HT-29 (cell line): ENCODE measurements around the gene ANGPTL3. TPM values are rescaled to one million over a fixed set of nuclear protein-coding genes. Genes with fewer than 3 reads are reported as not detected.
"Not testable (repeated sequence)": the region's sequence is repeated elsewhere in the genome, so short reads cannot be mapped to it uniquely, and the experiment has no call there.

ENCODE experiments used
- DNase-seq: peaks from one replicate; pipeline ENCODE4 v3.0.0-alpha.2; 2015; ENCODE audit warnings: low spot score
- total RNA-seq: library from RNA; depleted of rRNA; stranded (reverse); fragments of >200 nt; shearing (Covaris generic); gene quantifications from 2 replicates; pipeline ENCODE4 v1.2.3, GENCODE V29; 2014; rRNA removed

Gene ANGPTL3, protein sequence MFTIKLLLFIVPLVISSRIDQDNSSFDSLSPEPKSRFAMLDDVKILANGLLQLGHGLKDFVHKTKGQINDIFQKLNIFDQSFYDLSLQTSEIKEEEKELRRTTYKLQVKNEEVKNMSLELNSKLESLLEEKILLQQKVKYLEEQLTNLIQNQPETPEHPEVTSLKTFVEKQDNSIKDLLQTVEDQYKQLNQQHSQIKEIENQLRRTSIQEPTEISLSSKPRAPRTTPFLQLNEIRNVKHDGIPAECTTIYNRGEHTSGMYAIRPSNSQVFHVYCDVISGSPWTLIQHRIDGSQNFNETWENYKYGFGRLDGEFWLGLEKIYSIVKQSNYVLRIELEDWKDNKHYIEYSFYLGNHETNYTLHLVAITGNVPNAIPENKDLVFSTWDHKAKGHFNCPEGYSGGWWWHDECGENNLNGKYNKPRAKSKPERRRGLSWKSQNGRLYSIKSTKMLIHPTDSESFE
- not detected in 2 replicates for total RNA-seq

DNA sequence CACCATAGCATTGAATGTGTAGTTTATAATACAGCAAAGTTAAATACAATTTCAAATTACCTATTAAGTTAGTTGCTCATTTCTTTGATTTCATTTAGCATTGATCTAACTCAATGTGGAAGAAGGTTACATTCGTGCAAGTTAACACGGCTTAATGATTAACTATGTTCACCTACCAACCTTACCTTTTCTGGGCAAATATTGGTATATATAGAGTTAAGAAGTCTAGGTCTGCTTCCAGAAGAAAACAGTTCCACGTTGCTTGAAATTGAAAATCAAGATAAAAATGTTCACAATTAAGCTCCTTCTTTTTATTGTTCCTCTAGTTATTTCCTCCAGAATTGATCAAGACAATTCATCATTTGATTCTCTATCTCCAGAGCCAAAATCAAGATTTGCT, at the start of gene ANGPTL3:
TSS of gene ANGPTL3 (plus strand) at position 240 of the 400 bp plus-strand sequence. CDS start at position 287, 47 bp downstream.
- DNase-seq: no peak

DNA sequence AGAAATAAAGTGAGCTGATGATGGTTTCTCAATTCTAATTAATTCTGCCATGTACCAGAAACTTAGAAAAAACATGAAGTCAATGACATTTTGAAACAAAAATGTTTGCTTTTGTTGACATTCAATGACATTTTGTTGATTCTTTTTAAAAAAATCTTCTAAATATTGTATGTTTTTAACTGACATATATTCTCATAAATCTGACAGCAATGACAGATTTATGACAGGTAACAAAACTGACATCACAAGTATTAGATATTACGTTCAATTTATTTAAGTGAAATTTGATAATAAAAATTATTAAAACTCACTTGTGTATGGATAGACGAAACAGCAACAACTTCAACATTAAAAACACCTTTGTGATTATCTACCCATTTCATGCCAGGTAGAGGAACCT, 36.0 kb upstream of the ANGPTL3 start:
- no peak for DNase-seq

DNA sequence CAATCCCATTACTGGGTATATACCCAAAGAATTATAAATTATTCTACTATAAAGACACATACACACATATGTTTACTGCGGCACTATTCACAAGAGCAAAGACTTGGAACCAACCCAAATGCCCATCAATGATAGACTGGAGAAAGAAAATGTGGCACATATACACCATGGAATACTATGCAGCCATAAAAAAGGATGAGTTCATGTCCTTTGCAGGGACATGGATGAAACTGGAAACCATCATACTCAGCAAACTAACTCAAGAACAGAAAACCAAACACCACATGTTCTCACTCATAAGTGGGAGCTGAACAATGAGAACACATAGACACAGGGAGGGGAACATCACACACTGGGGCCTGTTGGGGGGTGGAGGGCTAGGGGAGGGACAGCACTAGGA, 30.1 kb upstream of the ANGPTL3 start:
- DNase-seq: not testable (repeated sequence)

DNA sequence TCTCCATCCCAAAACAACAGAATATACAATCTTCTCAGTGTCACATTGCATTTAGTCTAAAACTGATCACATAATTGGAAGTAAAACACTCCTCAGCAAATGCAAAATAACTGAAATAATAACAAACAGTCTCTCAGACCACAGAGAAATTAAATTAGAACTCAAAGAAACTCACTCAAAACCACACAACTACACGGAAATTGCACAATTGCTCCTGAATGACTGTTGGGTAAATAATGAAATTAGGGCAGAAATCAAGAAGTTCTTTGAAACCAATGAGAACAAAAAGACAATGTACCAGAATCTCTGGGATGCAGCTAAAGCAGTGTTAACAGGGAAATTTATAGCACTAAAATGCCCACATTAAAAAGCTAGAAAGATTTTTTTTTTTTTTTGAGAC, 29.4 kb upstream of the ANGPTL3 start:
- DNase-seq: not testable (repeated sequence)

DNA sequence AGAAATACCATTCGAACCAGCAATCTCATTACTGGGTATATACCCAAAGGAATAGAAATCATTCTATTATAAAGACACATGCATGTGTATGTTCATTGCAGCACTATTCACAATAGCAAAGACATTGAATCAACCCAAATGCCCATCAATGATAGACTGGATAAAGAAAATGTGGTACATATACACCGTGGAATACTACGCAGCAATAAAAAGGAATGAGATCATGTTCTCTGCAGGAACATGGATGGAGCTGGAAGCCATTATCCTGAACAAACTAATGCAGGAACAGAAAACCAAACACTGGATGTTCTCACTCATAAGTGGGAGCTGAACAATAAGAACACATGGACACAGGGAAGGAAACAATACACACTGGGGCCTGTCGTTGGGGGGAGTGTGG, 25.8 kb upstream of the ANGPTL3 start:
- not testable (repeated sequence) for DNase-seq

DNA sequence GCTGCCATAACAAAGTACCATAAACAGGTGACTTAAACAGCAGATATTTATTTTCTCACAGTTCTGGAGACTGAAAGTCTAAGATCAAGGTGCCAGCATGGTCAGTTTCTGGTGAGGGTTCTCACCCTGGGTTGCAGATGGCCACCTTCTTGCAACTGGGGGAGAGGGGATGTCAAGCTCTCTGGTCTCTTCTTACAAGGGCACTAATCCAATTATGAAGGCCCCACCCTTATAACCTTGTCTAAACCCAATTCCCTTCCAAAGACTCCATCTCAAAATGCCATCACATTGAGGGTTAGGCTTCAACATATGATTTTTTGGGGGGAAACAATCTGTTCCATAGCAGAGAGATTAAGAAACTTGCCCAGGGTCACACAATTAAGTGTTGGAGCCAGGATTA, 24.8 kb upstream of the ANGPTL3 start:
- no peak for DNase-seq

DNA sequence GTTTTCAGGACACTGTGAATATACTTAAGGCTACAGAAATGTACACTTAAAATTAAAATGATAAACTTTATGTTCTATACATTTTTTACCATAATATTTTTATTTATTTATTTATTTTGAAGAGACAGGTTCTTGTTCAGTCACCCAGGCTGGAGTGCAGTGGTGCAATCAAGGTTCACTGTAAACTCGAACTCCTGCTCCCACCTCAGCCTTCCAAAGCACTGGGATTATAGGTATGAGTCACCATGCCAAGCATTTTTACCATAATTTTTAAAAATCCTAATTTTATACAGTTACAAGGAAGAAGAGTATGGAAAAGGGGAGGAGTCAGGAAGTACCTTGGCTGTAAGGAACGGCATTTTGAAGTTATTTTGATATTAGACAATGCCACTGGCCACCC, 23.6 kb upstream of the ANGPTL3 start:
- no peak for DNase-seq

DNA sequence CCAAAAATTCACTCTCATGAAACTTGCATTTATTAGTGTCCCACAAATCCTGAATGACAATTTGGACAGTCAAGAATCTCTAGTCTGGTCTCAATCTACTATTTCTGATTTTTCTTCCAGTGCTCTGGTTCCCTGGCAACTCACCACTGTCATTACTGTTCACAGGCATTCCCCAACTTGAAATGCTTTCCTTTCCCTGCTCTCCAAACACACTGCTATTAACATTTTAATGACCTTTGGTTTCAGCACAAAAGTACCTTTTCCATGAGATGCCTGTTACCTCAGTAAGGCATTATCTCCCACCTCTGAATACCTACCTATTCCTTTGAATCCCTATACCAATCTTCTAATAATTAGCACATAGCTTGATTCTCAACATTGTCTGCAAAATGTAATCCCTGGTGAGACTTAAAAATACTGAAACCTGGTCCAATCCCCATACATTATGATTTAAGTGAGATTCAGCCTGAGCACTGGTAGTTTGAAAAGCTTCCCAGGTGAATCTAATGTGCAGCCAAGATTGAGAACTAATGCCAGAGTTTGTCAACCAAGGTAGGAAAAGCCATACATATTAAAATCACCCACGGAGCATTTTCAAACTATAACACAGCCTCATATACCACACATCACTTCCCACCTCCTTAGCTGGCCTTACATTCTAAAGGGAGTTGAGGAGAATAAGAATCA, 11.7 kb upstream of the ANGPTL3 start:
- no peak for DNase-seq

DNA sequence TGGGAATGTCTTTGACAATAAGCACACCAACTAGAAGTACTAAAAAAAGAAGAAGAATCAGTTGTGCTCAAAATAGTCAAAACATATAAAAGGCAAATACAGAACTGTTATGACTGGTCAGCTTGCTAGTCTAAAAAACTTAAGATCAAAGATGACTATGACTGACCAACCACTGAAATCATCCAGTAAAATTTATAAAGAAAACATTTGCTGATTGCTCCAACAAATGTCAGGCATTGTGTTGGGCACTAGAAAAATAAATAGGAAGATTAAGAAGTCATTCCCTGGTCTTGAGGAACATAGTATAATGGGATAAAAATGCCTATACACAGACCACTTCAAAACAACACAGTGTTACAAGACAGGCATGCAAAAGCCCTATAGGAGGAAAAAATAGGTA, 9.3 kb upstream of the ANGPTL3 start:
- no peak for DNase-seq

DNA sequence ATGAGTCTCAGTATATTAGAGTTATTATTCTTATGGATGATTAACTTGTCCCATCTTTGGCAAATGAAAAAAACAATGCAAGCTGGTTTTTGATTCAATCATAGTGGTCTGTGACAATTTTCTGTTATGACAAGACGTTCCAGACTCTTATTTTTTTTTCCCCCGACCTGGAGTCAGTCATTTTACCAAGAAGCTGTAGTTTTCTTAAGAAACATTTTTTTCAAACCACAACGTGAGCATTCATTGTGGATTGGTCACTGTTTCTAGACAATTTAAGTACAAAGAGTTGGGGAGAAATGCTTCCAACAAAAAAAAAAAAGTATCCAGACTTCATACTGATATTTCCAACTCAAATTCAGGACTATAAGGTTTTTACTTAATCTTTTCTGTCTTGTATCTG, 8.0 kb upstream of the ANGPTL3 start:
- DNase-seq: no peak

DNA sequence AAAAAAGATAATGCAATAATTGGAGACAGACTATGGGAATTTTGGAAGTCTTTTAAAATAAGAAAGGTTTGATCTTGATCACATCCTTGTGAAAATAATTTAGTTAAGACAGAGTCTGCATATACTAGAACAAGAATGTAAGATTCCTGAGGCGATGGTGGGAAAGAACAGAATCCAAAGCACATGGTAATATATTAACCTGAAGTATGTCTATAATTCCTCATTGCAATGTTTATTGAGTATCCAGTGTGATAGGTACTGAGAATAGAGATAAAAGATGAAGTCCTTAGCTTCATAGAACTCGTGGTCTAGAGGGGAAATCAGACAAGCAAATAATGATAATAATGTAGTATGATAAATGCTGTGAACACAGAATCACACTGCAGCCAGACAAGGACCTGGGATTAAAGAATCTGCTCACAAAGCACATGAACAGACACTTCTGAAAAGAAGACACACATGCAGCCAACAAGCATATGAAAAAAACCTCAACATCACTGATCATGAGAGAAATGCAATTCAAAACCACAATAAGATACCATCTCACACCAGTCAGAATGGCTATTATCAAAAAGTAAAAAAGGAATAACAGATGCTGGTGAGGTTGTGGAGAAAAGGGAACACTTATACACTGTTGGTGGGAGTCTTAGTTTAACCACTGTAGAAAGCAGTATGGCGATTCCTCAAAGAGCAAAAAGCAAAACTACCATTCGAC, 6.9 kb upstream of the ANGPTL3 start:
- DNase-seq: no peak

DNA sequence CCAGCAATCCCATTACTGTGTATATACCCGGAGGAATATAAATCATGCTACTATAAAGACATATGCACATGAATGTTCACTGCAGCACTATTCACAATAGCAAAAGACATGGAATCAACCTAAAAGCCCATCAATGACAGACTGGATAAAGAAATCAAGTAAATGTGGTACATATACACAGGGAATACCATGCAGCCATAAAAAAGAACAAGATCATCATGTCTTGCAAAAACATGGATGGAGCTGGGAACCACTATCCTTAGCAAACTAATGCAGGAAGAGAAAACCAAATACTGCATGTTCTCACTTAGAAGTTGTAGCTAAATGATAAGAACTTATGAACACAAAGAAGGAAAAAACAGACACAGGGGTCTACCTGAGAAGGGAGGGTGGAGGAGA, 6.4 kb upstream of the ANGPTL3 start:
- no peak for DNase-seq

DNA sequence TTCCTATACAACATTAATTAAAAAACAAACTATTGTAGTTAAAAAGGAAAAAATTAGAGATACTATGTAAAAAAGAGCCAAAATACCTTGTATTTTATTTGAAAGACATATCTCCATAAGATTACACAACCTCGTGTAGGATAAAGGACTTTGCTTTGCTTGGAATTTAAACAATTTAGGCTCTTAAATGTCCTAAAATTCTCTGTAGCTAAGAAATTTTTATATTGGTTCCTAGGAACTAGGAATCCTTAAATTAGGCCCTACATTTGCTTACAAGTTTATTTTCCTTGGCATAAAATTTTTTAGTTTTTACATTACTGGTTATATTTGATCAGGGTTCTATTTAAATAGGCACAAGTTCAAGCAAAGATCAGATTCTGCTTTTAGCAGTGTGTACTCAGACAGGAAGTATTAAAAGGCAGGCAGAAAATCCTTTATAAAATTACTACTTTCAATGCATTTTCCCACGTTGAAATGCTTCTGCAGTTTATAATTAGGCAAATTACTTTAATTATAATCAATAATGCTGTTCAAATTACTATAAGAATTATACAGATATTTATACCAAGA, 3.4 kb upstream of the ANGPTL3 start:
- DNase-seq: no peak

DNA sequence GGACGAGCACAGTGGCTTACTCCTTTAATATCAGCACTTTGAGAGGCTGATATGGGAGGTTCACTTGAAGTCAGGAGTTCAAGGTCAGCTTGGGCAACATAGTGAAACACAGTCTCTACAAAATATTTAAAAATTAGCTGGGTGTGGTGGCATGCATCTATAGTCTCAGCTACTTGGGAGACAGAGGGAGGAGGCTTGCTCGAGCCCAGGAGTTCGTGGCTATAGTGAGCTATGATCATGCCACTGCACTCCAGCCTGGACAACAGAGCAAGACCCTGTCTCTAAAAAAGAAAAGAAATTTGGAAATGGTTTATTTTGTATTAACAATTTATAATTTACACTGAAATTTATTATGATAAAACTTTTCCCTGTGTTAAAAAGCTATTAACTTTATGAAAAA, 1.7 kb upstream of the ANGPTL3 start:
- DNase-seq: no peak

DNA sequence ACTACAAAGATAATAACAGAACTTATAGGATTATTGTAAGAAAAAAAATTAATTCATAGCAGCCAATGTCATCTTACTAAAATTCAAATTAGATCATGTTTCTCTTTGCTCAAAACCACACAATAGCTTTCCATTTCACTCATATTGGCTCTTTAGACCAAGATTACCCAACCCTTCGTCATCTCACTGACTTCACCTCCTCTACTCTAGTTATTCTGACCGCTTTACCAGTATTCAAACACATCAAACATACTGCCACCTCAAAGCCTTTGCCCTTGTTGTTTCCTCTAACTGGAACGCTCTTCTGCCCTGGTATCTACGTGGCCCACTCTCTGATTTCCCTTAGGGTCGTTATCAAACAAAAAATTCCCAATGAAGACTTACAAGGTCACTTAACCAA, 1.7 kb downstream of the ANGPTL3 start:
- no peak for DNase-seq

DNA sequence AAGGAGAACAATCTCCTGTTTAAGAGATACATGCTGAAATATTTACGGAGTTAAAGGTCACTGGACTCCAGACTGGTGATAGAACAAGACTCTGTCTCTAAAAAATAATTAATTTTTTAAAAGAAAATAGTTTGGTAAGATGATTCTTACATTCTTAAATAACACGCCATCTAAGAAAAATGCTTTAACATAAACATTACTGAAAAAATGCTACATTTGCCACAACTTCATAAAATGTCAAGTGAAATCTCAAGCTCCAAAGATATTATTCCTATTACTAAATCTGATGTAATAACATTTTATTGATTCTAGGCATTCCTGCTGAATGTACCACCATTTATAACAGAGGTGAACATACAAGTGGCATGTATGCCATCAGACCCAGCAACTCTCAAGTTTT, 4.1 kb downstream of the ANGPTL3 start:
- DNase-seq: no peak

DNA sequence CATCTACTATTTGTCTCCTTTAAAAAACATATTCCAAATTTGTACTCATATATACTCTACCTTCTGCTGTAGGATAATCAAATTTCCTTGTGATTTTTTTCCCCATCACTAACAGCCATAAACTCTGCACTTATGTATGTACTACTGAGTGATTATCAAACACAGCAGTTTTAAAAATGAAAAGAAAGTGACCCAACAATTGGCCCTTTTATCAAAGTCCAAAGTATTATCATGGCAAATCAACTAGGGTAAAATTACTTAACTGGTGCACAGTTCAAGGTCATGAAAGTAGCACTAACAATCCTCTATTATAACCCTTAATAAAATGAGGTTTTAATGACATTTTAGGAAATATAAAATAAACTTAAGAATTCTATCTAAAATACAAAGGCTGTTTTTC, 11.6 kb downstream of the ANGPTL3 start:
- no peak for DNase-seq

DNA sequence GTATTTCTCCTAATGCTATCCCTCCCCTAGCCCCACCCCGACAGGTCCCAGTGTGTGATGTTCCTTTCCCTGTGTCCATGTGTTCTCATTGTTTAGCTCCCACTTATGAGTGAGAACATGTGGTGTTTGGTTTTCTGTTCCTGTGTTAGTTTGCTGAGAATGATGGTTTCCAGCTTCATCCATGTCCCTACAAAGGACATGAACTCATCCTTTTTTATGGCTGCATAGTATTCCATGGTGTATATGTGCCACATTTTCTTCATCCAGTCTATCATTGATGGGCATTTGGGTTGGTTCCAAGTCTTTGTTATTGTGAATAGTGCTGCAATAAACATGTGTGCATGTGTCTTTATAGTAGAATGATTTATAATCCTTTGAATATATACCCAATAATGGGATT, 13.3 kb downstream of the ANGPTL3 start:
- not testable (repeated sequence) for DNase-seq

DNA sequence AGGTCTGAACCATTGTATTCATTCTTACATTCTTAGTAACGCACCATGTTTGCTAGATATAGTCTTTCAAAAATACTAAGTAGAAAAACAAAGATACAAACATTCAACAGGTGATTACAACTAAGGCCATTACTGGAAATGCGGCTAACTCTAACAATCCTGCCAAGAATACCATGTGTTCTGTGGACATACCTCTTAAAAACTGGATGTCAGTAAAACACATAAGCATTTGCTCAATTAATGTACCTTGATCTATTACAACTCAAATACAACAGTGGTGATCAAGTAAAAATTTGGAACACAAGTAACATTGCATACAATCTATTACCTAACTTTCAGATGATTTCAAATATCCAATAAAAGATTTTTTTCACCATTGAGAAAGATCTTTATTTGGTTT, 15.4 kb downstream of the ANGPTL3 start:
- no peak for DNase-seq

DNA sequence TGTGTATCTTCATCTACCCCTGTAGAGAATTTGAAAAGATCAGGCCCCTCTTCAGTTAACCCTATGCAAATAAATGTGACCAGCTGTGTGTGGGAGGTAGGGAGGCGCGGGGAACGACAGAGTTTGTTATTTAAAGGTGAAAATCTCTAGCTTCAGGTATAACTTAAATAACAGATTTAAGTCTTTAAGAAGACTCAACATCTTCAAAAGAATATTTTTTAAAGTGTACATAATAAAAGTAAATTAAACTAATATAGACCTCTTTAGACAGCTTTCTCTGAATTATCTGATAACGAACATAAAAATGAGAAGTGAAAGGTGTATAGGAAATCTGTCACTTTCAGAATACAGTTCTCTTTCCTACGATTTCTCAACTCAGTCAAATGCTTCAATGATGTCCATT, 16.0 kb downstream of the ANGPTL3 start:
- no peak for DNase-seq

DNA sequence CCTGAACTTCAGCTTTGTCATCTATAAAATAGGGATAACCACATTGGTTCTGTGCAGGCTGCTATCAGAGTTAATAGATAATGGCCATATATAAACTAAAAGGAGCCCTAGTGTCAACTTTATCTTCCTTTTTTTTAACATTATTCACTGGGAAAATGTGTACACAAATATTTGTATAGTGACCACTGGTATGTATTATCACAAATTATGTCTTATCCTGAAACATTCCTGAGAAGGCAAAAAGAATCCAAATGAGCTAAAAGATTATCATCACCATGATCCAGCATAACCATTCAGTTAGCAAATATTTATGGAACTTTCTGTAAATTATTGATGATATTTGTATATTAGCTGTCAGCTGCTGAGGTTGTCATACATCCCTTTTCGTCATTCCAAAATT, 16.6 kb downstream of the ANGPTL3 start:
- DNase-seq: no peak

DNA sequence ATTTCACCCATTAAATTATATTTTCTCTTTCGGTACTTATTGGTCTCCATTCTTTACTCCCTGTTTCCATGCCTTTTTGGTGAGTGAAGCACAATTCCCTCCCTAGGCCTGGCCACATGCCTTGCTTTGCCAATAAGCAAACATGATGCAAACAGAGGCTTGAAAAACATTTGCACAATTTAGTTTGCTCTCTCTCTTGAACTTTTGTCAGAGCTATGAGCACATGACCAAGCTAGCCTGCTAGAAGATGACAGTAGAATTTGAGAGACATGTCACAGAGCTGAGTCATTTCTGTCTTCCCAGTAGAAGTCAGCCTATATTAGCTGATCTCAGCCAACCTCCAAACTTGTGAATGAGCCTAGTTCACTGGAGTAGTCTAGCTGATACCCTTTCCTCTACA, 24.6 kb downstream of the ANGPTL3 start:
- DNase-seq: no peak
